Measurements from ENCODE around the gene SCN4B. TPM values are rescaled to one million over a fixed set of nuclear protein-coding genes. Genes with fewer than 3 reads are reported as not detected.

SCN4B gene
- total and polyA plus RNA-seq, 10 of the 15 experiments (the other 5 are each of a cell fraction or from before 2014, with no cell fraction given) = 0.01 to 0.49 (median 0.04) TPM; not detected in 5

- Histone ChIP-seq H3K36me3 (ENCODE audit: control insufficient read depth in 2 of 2, insufficient read depth in 2 of 2, low read length in 1 of 2) (no peaks in the 10 kb centered on the region), H3K27ac (ENCODE audit: control insufficient read depth, insufficient read depth) (no peak overlapping the region), H3K4me3 (no peak overlapping the region), H3K4me2 (ENCODE audit: control insufficient read depth, insufficient read depth) (no peak overlapping the region), H3K9me3 (replicated peaks; ENCODE audit: control insufficient read depth, insufficient read depth, low read length) (no peaks in the 10 kb centered on the region), H2AFZ (ENCODE audit: control insufficient read depth, low read depth, low read length) (no peak overlapping the region), H3K79me2 (ENCODE audit: control insufficient read depth, insufficient read depth, low read length) (no peaks in the 10 kb centered on the region), H4K20me1 (ENCODE audit: control insufficient read depth, insufficient read depth) (no peaks in the 10 kb centered on the region), H3K4me1 (ENCODE audit: control insufficient read depth, insufficient read depth, low read length) (no peaks in the 10 kb centered on the region), H3K9ac (ENCODE audit: control insufficient read depth, insufficient read depth, low read length) (no peak overlapping the region), H3K27me3 (replicated peaks in 1 of 2; ENCODE audit: control insufficient read depth in 2 of 2, insufficient read depth in 2 of 2, low read length in 1 of 2) (peaks cover 0 to 2% of the 10 kb centered on the region in 2 experiments; a peak in 1 of 4 replicates)
- TF ChIP-seq RELB (IDR thresholded peaks at IDR 0.05; ENCODE audit: low read depth) = no peak
- TF ChIP-seq NFXL1 (IDR thresholded peaks at IDR 0.05; ENCODE audit: borderline replicate concordance) = no peak
- no peak for TF ChIP-seq ZBTB40 (IDR thresholded peaks at IDR 0.05; ENCODE audit: borderline replicate concordance)
- no peak for TF ChIP-seq NR2F1 (conservative IDR thresholded peaks at IDR 0.05)
- TF ChIP-seq PAX8 (IDR thresholded peaks at IDR 0.05) = no peak
- no peak for TF ChIP-seq NFYB (IDR thresholded peaks at IDR 0.05; ENCODE audit: insufficient read depth, low read depth, low read length)
- TF ChIP-seq MTA3 (IDR thresholded peaks at IDR 0.05; ENCODE audit: borderline replicate concordance, low read length) = no peak
- no peak for TF ChIP-seq DPF2 (IDR thresholded peaks at IDR 0.05)
- intact Hi-C loops (cut with micrococcal nuclease; ENCODE audit: unreplicated experiment) = no loop called here
- ATAC-seq = no peak
- SMC1A ChIA-PET (ENCODE audit: uncharacterized antibody, unreplicated experiment) = no interaction called here
- RAD21 ChIA-PET (ENCODE audit: unreplicated experiment) = no interaction called here
- 23% methylated on average over 6 of the region's 6 CpGs for WGBS (ENCODE audit: insufficient coverage, insufficient replicate concordance, low lambda C conversion rate, missing lambda C conversion rate)
- in situ Hi-C loops (cut with MboI) = no loop called here
- POLR2A ChIA-PET = no interaction called here
- FAIRE-seq = no peak
- CTCF ChIA-PET = no interaction called here
- DNase-seq (ENCODE audit: low read depth, low spot score) = no peak
- BruUV-seq (replicated peaks) = no TSS peak
Measured at GRCh38 chr11:118111744-118112035, 40.9 kb downstream of the SCN4B start.

Data from GM12878 (cell line).